KBM-7 (cell line): ENCODE data around the gene SLC25A10.

Source experiments
- DNase-seq: peaks from one replicate; pipeline ENCODE4 v3.0.0-alpha.2; 2015
- in situ Hi-C: fragments of 300-500 bp; cut with MboI; formaldehyde crosslinking; loops from 2 replicates; pipeline ENCODE4 v1.14.3; 2020; ENCODE audit warnings: low sequenced_read_pairs, low pct_unique_long_range_greater_than_20kb, mixed read lengths

SLC25A10 gene

GRCh38 chr17:81715872-81716673 lies 4.0 kb downstream of the SLC25A10 start:
- DNase-seq, result no peak
- in situ Hi-C loops, result no loop called here

- in situ Hi-C loops, result no loop called here
- no peak for DNase-seq
These were observed 4.6 kb downstream of the SLC25A10 start for GRCh38 chr17:81716674-81716996.

DNA sequence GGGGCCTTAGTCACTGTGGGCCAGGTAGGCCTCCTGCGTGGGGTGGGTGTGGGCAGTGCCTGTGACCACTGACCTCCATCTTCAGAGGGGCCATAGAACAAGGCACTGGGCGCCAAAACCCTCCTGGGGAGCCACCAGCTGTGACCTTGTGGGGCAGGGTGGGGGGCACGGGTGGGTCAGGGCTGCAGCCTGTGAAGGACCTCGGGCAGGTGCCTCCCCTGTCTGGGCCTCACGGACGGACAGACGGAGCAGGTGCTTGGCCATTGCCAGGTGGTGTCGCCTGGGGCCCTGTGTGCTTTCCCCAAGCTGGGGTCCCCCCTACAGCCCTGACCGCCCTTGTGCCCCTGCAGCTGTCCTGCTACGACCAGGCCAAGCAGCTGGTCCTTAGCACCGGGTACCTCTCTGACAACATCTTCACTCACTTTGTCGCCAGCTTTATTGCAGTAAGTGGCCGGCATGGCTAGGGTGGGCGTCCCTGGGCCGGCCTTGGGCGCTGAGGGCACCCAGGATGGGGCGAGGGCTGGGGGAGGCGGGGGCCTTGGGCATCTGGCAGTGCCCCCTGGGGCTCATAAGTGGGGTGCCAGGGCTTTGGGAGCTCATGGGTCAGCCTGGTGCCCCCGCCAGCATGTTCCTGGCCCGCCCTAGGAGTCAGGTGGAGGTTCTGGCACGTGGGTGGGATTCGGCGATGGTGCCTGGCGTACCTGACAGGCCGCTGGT lies 5.1 kb downstream of the SLC25A10 start:
- no peak for DNase-seq
- in situ Hi-C loops, result no loop called here

DNA sequence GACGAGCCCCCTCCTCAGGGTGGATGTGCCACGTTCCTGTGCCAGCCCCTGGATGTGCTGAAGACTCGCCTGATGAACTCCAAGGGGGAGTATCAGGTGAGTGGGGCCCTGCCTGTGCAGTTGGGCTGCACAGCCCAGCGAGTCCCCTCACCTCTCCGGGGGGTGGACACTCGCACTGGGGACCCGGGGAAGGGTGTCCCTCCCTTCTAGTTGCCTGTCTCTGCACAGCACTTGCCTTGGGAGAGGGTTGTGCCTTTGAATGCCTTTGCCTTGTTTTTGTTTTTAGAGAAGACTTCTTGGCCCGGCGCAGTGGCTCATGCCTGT lies 5.6 kb downstream of the SLC25A10 start:
- DNase-seq, result no peak
- in situ Hi-C loops, result no loop called here

DNA sequence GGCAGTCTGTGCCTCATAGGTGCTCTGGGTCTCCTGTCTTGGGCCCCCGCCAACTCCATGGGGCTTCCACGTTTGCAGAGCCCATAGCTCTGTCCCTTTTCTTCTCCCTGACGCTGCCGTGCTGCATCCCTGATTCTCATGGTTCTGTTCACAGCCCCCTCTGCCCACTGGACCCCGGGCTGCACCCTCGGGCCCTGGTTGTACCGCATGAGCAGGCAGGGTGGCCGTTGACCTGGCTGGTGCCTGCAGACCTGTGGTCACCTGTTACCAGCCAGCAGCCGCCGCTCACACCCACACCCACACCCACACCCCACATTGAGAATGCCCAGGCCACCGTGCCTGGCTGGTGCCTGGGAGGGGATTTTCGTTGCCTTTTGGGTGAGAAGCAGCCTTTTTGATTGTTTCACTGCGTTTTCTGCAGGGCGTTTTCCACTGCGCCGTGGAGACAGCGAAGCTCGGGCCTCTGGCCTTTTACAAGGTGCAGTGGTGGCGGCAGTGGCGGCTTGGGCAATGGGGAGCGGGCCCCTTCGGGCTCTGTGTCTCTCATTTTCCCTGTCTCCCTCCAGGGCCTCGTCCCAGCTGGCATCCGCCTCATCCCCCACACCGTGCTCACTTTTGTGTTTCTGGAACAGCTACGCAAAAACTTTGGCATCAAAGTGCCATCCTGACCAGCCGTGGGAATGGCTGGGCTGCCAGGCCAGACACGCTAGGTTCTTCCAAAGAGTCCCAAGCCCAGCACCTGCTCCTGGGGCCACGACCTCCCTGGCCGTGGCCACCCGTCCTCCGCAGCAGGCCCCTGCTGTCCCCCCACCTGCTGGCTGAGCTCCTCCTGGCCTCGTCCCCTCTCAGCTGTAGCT lies 7.6 kb downstream of the SLC25A10 start:
- in situ Hi-C loops, result no loop called here
- DNase-seq, result no peak

DNA sequence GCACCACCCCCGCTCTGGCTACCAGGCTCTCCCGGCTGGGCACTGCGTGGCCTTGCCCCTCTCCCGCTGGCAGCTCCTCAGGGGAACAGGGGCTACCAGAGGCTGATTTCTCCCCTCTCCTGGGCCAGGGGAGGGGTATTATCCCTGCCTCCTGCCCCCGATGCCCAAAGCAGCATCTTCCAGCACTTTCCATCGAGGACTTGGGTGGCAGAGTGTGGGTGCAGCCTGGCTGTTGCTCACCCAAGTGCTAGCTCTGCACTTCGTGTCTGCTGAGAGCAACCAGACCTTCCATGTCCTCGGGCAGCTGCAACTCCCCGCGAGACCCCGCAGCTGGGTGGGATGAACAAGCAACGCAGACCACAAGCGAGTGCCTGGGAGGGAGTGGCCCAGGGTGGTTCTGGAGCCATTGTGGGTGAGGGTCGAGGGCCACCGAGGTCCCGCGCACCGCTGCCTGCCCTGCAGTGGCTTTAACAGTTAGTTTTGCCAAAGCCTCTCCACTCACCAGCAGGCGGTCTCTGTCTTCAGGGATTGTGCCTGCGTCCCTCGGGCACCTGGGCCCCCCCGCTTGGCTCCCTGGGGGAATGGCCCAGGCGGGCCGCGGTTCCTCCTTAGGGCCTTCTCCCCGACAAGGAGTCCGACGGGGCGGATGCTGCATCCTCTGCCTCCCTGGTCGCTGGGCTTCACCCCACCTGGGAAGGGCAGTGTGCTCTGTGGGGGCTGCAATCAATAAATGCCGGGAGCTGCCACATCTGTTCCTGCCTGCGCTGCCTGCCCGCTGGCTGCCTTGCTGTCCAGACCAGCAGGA lies 8.4 kb downstream of the SLC25A10 start:
- DNase-seq, result no peak
- in situ Hi-C loops, result no loop called here

GRCh38 chr17:81722184-81723120 lies 10.4 kb downstream of the SLC25A10 start:
- DNase-seq, result no peak
- in situ Hi-C loops, result no loop called here

DNA sequence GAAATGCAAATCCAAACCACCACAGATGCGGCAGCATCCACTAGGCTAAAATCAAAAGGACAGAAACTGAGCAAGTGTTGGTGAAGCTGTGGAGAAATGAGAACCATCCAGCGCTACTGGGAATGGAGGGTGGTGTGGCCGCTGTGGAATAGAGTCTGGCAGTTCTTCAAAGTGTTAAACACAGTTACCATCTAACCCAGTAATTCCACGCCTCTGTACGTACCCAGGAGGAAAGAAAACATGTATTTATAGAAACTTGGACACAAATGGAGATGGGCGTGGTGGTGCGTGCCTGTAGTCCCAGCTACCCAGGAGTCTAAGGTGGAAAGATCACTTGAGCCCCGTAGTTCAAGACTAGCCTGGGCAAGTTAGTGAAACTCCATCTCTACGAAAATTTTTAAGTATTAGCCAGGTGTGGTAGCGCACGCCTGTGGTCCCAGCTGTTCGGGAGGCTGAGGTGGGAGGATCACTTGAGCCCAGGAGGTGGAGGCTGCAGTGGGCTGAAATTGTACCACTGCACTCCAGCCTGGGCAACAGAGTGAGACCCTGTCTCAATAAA lies 11.6 kb downstream of the SLC25A10 start:
- no peak for DNase-seq
- in situ Hi-C loops, result no loop called here

DNA sequence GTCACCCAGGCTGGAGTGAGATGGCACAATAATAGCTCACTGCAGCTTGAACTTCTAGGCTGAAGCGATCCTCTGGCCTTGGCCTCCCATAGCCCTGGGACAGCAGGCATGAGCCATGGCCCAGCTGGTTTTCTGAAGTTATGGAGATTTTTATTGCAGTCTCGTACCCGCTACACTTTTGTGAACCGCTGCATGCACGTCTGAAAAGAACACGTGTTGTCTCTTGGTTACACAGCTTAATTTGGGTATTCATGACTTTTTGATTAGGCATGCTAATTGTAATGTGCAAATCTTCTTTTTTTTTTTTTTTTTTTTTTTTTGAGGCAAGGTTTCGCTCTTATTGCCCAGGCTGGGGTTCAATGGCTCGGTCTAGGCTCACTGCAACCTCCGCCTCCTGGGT lies 13.4 kb downstream of the SLC25A10 start:
- in situ Hi-C loops, result no loop called here
- no peak for DNase-seq

DNA sequence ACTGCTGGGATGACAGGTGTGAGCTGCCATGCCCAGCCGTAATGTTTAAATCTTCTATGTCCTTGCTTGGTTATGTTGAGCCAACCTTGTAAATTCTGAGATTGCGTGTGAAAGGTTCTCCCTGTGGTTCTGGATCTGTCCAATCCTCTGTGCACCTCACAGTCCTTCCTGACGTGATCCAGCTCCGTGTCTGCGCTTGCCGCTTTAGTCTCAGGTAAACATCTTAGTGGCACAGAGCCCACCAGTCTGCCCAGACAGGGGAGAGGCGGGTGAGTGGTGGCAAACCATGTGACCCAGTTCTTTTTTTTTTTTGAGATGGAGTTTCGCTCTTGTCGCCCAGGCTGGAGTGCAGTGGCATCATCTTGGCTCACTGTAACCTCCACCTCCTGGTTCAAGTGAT lies 13.9 kb downstream of the SLC25A10 start:
- DNase-seq, result no peak
- in situ Hi-C loops, result no loop called here

GRCh38 chr17:81727324-81728031 lies 15.4 kb downstream of the SLC25A10 start:
- no peak for DNase-seq
- in situ Hi-C loops, result no loop called here

DNA sequence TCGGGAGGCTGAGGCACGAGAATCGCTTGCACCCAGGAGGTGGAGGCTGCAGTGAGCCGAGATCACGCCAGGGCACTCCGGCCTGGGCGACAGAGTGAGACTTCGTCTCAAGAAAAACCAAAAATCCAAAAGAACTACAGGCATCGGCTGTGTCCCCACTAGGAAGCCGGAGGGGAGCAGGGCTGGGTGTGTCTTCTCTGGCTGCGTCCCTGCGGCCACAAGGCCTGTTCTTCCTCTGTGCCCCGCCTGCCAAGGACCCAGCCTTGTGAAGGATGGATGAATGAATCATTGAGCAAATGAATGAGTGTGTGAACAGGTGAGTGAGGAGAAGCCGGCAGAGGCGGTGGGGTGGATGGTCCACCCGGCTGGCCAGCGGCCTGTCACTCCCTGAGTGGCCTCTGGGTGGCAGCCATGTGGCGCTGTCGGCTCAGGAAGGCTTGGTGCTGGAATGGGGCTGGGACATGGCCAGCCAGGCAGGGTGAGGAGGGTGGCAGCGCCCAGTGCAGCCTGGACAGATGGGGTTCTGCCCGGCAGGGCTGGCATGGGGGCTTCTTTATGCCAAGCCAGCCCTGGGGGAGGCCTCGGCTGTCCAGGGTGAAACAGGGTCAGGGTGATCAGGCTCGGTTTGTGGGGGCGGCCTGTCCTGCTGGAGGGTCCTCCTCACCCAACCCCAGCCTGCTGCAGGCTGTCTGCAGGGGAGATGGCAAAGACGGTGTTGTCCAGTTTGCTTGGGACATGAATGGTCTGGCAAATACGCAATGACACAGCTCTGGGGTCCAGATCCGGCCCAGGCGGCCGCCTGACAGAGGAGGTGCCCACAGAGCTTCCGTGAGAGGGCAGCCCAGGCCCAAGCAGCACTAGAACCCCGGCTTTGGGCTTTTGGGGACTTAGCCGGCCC lies 21.7 kb downstream of the SLC25A10 start:
- in situ Hi-C loops, result no loop called here
- DNase-seq, result peak; percentile 77

GRCh38 chr17:81734405-81735263 lies 22.6 kb downstream of the SLC25A10 start:
- DNase-seq, result no peak
- in situ Hi-C loops, result no loop called here

DNA sequence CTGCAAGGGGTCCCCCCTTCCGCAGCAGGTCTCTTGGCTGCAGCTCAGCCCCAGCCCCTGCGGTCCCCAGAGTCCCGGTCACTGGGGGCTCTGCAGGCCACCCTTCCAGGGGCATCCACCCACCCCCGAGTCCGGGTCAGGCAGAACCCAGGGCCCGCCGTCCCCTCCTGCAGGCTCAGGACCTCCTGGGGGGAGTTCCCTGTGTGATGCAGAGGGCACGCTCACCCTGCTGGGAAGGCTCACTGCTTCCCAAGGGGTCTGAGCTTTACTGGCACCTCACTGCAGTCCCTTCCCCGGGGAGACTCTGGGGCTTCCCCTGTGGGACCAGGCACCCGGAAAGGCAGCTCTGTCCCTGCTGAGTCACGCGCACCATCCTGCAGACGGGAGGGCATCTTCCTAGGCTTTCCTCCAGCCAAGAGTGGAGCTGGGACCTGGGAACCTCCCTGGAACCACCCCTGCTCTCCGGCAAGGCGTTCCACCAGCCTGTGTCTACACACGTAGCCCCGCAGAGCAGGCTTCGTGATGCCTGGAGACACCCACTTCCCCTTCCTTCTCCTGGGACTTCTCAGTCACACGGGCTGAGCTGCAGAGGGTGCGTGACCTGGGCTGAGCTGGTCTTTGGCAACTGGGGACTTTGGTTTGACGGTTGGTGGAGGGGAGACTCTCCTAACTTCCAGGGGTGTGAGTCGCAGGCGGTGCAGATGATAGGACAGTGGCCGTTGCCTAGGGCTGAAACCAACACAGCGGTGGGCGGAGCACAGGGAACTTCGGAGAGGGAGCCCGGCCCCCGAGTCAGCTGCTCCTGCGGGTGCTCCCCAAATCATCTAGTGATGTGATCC lies 23.4 kb downstream of the SLC25A10 start:
- peak; percentile 91 for DNase-seq
- in situ Hi-C loops, result no loop called here
